EH (cell line): ENCODE results near the gene CDH22.

Experiments used
- DNase-seq: peaks from one replicate; pipeline ENCODE4 v3.0.0-alpha.2; 2015; ENCODE audit warnings: low read depth

CDH22 gene

DNA sequence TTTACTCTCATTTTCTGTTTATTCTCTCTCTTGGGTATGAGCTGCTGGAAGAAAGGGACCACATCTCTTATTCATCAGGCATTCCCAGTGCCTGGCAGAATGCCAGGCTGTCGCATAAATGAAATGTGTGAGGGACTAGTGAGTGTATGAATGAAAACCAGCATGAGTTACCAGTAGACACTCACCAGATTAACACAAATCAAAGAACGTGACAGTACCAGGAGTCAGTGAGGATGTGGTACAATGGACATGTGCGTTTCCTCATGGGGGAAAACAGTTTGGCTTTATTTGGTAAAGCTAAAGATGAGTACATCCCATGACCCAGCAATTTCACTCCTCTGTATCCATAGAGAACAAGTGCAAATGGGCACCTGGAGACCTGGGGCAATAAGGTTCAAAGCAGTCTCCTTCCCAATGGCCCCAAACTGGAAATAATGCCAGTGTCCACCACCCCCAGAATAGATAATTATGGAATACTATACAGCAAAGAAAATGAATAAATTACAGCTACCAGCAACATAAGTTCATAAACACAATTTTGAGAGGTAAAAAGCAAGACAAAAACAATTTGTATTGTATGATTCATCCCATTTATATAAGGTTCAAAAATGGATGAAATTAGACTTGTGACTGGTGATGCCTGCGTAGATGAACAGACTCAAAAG lies 93.3 kb downstream of the CDH22 start:
- DNase-seq: peak; percentile 21

DNA sequence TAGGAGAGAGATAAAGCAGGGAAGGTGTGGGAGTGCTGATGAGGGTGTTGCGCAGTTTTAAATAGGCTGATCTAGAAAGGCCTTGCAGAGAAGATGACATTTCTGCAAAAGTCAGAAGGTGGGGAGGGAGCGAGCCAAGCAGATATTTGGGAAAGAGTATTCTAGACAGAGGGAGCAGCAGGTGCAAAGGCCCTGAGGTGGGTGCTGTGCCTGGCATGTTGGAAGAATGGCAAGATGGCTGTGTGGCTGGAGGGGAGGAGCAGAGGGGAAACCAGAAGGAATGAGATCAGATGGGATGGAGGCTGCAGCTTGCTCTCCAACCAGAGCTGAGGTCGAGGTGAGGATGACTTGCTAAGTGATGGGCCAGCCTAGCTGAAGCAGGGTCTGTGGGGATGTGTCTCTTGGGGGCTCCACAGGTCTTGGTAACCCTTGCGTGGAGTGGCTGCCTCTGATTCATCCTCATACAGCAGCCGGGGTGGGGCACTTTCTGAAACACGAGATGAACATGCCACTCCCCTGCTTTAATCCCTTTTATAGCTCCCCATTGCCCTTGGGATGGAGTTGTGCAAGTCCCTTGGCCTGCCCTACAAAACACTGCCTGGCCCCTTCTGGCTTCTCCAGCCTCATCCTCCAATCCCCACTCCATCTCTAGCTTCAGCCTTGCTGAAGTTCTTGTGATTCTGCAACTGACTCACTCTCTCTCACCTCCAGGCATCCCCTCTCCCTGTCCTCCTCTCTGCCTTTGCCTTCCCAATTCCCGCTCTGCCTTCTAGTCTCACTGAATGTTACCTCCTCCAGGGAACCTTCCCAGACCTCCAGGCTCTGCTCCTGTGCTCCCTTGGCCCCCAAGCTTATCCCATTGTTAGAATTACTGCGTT lies 94.1 kb downstream of the CDH22 start:
- no peak for DNase-seq

DNA sequence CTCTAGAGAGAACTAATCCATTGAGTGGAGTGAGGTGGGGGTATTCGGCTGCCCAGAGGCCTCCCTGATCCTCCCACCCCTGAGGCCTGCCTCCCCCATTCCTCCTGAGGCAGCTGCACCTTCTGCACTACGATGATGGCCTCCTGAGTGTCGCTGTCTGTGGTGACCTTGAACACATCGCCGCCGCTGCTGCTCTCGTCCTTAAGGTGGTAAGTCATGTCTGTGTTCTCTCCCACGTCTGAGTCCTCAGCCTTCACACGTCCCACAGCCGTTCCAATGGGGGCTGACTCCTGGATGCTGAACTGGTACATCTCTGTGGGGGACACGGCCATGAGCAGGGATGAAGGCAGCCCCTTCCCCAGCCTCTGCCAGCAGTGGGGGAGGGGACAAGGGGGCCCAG lies 95.4 kb downstream of the CDH22 start:
- no peak for DNase-seq

DNA sequence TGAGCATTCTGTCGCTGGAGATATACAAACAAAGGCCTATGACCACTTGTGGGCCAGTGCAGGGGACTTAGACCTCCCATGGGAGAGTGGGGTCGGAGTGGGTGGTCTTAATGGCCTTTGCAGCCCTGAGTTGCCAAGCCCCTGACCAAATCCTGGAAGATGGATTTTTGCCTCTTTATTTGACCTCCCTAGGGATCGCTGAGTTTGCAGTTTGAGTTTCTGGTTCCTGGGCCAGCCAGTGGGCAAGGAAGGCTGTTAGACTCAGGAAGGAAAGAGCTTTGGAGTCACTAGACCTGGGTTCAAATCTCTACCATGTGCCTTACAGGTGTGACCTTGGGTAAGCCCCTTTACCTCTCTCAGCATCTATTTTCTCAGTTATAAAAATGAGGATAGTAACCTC lies 96.0 kb downstream of the CDH22 start:
- DNase-seq: no peak

DNA sequence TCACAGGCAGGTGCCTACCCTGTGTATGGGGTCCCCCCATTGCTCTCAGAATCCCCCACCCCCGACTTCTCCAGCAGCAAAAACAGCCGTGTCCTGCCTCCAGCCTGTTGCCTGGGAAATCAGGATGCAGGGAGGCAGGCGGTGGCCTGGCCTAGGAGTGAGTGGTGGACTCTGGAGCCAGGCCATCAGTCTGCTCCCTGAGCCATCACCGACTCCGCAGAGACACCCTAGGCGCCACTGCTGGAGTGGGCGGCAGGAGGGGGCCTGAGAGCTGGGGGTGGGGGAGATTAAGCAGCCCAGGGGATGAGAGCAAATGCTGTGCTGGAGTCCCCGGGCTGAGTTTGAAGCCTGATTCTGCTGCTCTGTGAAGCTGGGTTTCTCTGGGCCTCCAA lies 97.0 kb downstream of the CDH22 start:
- DNase-seq: no peak

DNA sequence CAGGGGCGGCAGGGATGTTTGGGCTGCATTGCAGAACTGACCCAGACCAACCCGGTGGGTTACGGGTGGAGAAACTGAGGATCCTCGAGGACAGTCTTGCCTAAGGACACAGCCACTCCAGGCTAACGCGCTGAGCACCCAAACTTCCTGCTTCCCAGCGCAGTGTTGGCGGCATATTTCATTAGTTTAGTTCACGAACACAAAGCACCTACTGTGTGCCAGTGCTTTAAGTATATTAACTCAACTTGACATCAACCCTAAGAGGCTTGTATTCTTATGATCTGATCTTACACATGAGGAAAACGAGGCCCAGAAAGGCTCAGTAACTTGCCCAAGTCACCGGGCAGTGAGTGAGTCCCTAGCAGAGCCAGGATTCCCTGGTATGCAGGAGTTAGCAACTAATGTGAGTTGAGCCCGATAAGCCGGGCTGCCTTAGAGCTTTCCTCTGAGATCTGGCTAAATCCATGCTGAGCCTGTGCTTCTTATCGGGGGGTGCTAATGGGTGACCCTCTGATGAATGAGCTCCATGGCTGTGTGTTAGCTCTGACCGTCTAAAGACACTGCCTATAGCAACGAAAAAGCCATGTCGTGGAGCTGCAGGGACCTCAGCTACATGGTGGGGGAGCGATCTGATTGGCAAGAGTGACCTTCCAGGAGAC lies 97.5 kb downstream of the CDH22 start:
- no peak for DNase-seq

DNA sequence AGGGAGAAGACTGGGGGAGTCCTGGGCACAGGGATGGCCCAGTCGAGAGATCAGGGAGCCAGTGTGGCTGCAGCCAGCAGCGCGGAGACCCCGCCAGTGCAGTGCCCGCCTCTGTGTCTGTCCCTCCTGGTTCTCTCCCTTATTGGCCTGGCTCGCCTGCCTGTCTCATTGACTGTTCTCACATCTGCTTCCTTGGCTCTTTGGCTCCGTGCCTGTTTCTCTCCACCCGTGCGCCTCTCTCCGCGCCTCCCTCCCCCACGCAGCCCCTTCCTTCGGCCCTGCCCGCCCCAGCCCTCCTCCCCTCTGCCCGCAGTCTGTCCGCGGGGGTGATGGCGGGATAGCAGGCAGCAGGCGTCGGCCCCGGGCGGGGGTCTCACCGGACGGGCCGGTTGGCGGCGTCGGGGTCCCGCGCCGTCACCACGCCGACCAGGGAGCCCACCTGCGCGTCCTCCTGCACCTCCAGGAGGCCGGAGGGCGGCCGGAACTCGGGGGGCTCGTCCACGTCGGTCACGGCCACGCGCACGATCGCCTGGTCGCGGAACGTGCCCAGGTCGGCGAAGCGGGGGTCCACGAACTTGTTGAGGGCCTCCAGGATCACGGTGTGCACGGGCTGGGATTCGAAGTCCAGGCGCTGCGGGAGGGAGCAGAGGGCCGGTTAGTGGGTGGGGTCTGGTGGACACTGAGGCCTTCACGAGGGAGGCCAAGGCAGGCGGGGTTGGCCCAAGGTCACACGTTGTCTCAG lies 98.2 kb downstream of the CDH22 start:
- DNase-seq: no peak

DNA sequence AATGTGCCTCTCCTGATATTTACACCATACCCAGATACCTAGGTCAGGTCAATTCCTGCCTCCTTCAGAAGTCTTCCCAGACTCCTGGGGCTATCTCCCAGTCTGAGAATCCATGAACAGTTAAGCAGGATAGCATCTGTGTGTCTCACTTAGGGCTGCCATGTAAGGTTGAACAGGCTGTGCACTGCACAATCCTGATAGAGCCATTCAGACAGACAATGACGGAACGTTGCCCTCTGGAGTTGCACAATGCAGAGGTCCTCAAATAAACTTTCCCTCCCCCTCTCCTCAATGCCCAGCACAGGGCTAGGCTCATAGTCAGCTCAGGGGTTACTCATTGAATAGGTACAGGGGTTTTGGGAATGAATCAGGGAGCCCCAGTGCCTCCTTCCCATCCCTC lies 100.5 kb downstream of the CDH22 start:
- no peak for DNase-seq

DNA sequence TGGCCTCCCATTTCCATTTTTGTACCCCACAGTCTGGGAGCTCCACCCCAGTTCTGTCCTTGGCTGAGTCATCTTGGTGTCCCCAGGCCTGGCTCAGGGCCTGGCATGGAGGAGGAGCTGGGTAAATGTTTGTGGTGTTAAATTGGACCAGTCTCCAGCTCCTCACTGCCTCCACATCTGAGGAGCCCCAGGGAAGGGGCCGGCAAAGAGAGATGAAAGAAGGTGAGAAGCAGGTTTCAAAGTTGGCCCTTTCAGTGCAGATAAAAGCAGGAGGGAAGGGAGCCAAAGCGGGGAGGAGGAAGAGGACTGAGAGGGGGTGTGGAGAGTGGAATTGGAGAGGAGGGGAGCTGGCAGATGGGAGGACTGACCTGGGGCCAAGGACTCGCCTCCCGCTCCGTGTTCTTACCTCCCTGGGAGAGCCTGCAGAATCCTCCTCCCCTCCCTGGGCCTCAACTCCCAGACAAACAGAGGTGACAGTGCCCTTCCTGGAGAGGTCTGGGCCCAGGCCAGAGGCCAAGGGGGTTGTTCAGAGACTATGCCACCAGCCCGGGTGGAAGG lies 101.2 kb downstream of the CDH22 start:
- peak; percentile 11 for DNase-seq

DNA sequence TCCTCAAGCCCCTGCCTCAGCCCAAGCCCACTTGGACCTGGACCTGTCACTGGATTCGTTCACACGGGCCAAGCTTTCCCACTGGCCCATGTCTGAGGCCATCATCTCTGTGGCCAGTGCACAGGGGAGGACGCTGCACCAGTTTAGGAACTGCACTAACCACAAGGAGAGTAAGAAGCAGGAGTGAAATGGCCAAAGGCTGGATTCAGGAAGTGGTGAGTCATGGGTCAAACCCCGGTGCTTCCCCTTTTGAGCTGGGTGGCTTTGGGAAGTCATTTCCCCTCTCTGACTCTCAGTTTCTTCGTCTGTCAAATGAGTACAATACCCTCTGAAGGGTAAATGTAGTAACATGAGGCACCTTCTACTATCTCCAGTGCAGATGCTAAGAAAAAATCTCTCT lies 102.3 kb downstream of the CDH22 start:
- DNase-seq: peak; percentile 64

DNA sequence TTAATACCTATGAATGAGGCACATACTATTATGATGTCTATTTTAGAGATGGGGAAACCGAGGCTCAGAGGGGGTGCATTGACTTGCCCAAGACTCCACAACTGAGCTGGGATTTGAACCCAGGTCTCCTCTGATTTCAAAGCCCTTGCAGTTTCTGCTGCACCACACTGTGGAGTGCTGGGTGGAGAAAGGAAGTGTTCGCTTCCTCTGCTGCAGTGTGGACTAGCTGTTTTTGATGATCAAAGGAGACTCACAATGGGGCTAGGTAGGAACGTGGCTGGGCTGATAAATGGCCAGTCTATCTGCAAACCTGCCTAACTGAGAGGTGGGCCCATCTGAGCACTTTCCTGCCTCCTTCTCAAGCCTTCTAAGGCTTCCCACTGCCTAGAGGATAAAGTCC lies 102.9 kb downstream of the CDH22 start:
- DNase-seq: no peak

DNA sequence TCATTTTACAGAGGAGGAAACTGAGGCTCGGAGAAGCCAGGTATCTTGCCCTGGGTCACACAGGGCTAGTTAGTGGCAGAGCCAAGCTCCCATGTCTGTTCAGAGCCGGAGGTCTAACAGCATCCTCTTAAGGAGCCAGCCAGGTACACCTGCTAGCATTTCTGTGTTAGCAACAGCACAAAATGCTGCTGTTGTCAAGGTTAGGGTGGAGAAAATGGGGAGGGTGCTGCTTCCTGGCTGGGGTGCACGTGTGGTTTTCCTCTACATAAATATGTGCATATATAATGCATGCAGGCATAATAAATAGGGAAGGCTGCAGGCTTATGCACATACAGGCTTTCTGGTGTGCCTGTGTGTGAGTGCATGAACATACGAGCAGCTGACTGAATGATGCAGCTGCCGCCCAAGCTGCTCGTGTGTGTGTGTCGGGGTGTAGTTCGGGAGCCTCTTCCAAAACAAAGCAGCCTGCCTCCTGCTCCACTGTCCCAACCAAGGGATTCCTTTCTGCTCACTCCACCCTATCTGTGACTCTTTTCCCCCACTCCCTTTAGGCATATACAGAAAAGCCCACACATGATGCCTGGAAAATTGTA lies 103.6 kb downstream of the CDH22 start:
- no peak for DNase-seq

DNA sequence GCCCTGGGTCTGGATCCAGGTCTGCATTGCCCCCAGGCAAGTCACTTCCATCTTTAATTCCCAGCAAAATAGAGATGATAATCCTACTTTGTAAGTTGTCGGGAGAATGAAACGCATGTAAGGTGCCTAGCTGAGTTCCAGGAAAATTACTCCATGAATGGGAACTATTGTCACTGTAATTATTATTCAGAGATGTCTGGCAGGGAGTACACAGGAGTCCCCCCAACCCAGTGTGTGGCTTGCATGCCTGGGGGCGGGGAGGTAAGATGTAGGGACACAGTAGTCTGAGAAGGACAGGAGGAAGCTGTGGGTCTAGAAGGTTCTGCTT lies 104.8 kb downstream of the CDH22 start:
- no peak for DNase-seq

DNA sequence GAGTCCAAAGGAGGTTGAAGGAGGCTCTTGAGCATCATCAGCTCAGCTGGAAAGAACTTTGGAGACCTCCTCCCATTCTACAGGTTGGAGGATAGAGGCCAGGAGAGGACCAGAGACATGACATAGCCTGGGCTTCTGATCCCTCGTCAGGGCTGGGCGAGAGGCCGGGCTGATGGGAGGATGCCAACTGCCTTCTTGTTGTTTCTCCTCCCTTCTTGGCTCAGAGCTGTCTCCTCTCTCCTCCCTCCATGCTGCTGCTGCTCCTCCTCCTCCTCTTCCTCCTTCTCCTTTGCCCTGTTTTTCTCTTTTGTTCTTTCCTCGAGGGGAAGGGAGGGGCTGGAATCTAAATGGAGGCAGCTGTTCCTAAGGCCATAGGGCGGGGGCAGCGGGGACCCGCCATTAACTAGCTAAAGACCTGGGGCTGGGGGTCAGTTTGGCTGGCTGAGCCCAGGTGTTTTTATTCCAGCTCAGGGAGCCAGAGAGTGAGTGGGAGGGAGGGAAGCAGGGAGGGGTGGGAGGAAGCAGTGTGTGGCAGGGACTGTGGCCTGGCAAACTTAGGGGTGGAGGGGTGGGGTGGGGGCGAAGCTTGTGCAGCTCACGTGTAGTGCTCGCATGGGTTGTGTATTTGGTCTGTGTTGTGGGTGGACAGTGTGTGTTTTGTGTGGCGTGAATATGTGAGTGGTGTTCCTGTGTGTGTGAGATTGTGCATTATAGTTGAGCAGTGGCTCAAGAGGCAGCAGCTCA lies 105.4 kb downstream of the CDH22 start:
- no peak for DNase-seq

DNA sequence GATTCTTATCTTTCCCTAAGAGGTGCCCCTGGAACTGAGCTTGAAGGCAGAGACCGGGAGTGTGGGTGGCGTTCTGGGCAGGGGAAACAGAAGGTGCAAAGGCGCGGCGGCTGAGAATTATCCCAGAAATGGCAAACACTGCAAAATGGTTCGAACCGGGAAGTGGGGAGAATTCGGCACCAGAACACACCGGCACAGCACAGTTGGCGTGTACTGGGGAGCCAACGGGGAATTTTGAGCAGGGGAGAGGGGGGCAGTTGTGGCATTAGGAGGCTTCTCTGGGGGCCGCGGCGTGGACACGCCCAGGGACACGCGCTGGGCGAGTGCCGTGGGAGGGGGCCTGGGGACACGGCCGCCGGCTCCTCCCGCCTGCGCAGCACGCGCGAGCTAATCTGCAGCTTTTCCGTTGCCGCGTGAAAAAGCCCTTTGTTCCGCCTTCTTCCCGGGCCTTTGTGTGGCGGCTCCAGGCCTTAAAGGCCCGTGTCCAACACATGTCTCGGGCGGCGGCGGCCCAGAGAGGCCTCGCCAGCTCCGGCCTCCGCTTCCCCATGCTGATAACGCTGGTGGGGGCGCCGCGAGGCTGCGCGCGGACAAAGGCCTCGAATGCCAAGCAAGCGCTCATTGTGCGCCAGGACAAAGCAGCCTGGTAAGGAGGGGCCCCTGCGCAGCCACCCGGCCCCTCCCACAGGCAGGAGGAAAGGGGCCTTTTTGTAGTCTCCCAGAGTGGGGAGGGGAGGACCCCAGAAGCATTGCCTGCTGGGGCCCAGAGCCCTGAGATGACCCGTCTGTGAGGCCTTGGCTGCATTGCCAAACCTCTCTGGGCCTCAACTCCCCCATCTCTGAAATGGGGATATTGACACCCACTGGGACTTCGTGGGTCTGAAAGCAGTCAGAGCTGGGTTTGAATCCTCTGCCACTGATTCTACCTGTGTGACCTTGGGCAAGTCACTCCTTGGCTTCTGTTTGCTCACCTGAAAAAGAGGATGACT lies 107.4 kb downstream of the CDH22 start:
- no peak for DNase-seq

DNA sequence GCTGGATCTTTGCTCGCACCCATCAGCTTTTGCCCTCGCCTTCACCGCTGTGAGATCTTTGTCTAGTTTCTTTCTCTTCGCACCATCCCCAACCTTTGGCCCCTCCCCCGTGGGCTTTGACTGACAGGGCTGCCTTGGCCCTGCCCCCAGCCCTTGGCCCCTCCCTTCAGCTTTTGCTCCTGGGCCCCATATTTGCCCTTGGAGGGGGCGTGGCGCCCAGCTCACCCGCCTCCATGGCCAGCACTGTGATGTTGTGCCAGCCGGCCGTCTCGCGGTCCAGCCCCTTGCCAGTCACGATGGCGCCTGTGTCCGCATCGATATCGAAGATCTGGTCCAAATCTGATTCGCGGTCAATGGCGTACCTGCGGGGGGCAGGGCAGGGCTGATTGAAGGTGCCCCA lies 109.1 kb downstream of the CDH22 start:
- no peak for DNase-seq

DNA sequence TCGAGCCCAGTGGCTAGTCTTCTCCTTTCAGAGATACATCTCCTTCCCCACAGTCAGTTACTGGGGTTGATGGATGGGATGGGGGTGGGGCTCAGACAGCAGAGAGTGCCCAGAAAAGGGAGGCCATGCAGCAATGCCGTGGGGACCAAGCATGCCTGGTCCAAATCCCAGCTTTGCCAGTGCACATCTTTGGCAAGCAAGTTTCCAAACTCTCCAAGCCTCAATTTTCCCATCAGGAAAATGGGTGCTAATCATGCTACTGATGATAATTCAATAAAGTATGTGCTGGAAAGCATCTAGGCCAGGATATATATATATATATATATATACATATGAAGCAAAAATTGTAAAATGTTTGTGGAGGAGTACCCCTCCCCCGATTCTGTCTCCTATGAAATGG lies 111.3 kb downstream of the CDH22 start:
- DNase-seq: no peak

DNA sequence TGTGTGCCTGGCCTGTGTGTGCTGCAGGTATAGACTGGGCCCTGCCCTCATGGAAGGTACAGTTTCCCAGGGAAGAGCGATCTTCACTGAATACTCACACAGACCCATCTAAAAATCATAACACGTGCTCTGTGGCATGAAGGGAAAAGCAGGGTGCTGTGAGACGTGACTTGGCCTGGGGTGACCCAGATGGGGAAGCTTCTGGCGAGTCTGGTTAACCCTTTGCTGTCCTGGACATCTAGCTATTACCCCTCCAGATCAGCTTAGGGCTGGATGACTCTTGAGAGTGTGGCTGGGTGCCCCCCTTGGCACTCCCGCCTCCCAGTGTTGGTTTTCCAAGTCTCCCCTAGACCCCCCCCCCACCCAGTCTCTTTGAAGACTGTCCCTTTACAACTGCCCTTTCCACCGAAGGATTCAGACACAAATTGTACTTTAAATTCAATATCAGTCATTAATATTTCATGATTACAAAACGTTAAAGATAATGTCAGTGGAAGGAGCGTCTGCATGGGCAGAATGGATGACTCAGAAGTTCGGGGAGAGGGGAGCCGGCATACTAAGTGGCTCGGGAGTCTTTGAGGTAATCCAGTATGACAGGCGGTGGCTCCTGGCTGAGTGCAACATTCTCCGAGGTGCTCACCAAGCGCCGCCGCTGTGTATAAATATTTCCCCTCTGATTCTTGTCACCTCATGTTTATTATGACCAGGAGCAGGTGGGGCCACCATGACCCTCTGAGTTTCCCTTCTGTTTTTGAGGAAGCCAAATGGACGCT lies 112.8 kb downstream of the CDH22 start:
- no peak for DNase-seq

DNA sequence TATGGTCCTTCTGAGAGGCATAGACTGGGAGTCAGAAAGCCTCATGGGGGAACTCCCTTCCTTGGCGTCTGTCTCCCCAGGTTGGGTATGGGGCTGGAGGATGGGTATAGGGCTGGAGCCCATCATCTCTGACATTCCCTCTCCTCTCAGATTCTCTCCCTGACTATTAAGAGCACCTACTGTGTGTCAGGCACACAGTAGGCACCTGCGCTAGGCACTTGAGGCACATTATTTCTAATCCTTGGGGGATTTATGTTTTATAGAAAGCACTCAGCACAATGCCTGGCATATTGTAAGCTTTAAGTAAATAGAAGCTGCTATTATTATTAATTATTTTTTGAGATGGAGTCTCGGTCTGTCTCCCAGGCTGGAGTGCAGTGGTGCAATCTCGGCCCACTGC lies 113.9 kb downstream of the CDH22 start:
- DNase-seq: no peak
